Endothelial cell (in vitro differentiated cells): ENCODE measurements around the gene SCAMP2. TPM values are rescaled to one million over a fixed set of nuclear protein-coding genes. Genes with fewer than 3 reads are reported as not detected.

ENCODE experiments used
- DNase-seq: peaks from one replicate; pipeline ENCODE4 v3.0.0; 2021; ENCODE audit warnings: low spot score
- H3K27ac Mint-ChIP-seq: one replicate; pipeline ENCODE4 v1.8.0; 2021; ENCODE audit warnings: mixed read lengths, inconsistent platforms; ENCODE audit not compliant: unreplicated experiment
- H3K27me3 Mint-ChIP-seq: one replicate; pipeline ENCODE4 v1.8.0; 2021; ENCODE audit warnings: mild to moderate bottlenecking, moderate library complexity, mixed read lengths, inconsistent platforms; ENCODE audit not compliant: unreplicated experiment
- H3K36me3 Mint-ChIP-seq: one replicate; pipeline ENCODE4 v1.8.0; 2021; ENCODE audit warnings: mild to moderate bottlenecking, low read depth, mixed read lengths, inconsistent platforms; ENCODE audit not compliant: unreplicated experiment
- H3K4me1 Mint-ChIP-seq: one replicate; pipeline ENCODE4 v1.8.0; 2021; ENCODE audit warnings: mild to moderate bottlenecking, mixed read lengths, inconsistent platforms; ENCODE audit not compliant: unreplicated experiment
- H3K4me3 Mint-ChIP-seq: one replicate; pipeline ENCODE4 v1.8.0; 2021; ENCODE audit warnings: mild to moderate bottlenecking, mixed read lengths, inconsistent platforms; ENCODE audit not compliant: unreplicated experiment
- H3K9me3 Mint-ChIP-seq: one replicate; pipeline ENCODE4 v1.8.0; 2021; ENCODE audit warnings: mixed read lengths, inconsistent platforms; ENCODE audit not compliant: unreplicated experiment
- CTCF ChIP-seq: fragments of 200-600 bp; sonication (generic); IDR thresholded peaks from one replicate; pipeline ENCODE4 v1.5.0; 2021; ENCODE audit warnings: antibody characterized with exemption; ENCODE audit not compliant: unreplicated experiment
- total RNA-seq: library from RNA; stranded (reverse); fragmentation: NEBNext Ultra II Directional; extraction: Animal tissue kit (Norgen Biotek cat#: 25700); gene quantifications from one replicate; pipeline ENCODE4 v1.2.1, GENCODE V29; 2021; ENCODE audit not compliant: unreplicated experiment

SCAMP2 gene
- total RNA-seq, 1 donor from 2014 or later: 56.1 TPM

GRCh38 chr15:74815121-74815934 is 57.8 kb downstream of the SCAMP2 start:
- Mint-ChIP-seq H3K4me3 (no peak overlapping the region), H3K36me3 (no peaks in the 10 kb centered on the region), H3K4me1 (peaks cover 3% of the 10 kb centered on the region), H3K27me3 (peaks cover 12% of the 10 kb centered on the region), H3K27ac (no peak overlapping the region), H3K9me3 (no peaks in the 10 kb centered on the region)
- TF ChIP-seq CTCF: no peak
- no peak for DNase-seq

GRCh38 chr15:74812533-74812932 is 60.6 kb downstream of the SCAMP2 start, which contains the start of gene LMAN1L:
LMAN1L (plus strand) TSS chr15:74812835; CDS start chr15:74812855, 20 bp downstream.
- H3K4me3 Mint-ChIP-seq: no peak within 1 kb of the TSS
- no peak for TF ChIP-seq CTCF
- peaks cover 13% of the 10 kb centered on the region for H3K27me3 Mint-ChIP-seq
- no peak within 1 kb of the TSS for H3K27ac Mint-ChIP-seq
- DNase-seq: no peak
- no peaks in the 10 kb centered on the region for H3K9me3 Mint-ChIP-seq
- no peaks in the 10 kb centered on the region for H3K36me3 Mint-ChIP-seq
- H3K4me1 Mint-ChIP-seq: peaks cover 7% of the 10 kb centered on the region

GRCh38 chr15:74809956-74810355 is 63.2 kb downstream of the SCAMP2 start:
- no peak for TF ChIP-seq CTCF
- peaks cover 4% of the 10 kb centered on the region for H3K4me1 Mint-ChIP-seq
- H3K27ac Mint-ChIP-seq: no peak overlapping the region
- H3K4me3 Mint-ChIP-seq: no peak overlapping the region
- H3K36me3 Mint-ChIP-seq: peaks cover under 1% of the 10 kb centered on the region
- peaks cover 6% of the 10 kb centered on the region for H3K27me3 Mint-ChIP-seq
- DNase-seq: no peak
- no peaks in the 10 kb centered on the region for H3K9me3 Mint-ChIP-seq

GRCh38 chr15:74809242-74809641 is 63.9 kb downstream of the SCAMP2 start:
- Mint-ChIP-seq H3K4me3 (no peak overlapping the region), H3K27me3 (peaks cover 10% of the 10 kb centered on the region)

More at GRCh38 chr15:74809242-74809641, 63.9 kb downstream of the SCAMP2 start:
- DNase-seq: no peak
- H3K36me3 Mint-ChIP-seq: peaks cover 5% of the 10 kb centered on the region
- H3K27ac Mint-ChIP-seq: no peak overlapping the region
- TF ChIP-seq CTCF: no peak
- peaks cover 4% of the 10 kb centered on the region for H3K4me1 Mint-ChIP-seq
- no peaks in the 10 kb centered on the region for H3K9me3 Mint-ChIP-seq
